Ishikawa (cell line): Measurements from ENCODE around the gene DIPK1B.

Experiments used
- CEBPB ChIP-seq: IDR thresholded peaks from 2 replicates; pipeline ENCODE4 v1.6.1; 2012
- CREB1 ChIP-seq: IDR thresholded peaks from 2 replicates; pipeline ENCODE4 v1.6.1; 2012; ENCODE audit warnings: low read depth
- EGR1 ChIP-seq: IDR thresholded peaks from 2 replicates; pipeline ENCODE4 v1.6.1; 2012
- EP300 ChIP-seq: IDR thresholded peaks from 2 replicates; pipeline ENCODE4 v1.6.1; 2012; ENCODE audit warnings: borderline replicate concordance
- FOXM1 ChIP-seq: IDR thresholded peaks from 2 replicates; pipeline ENCODE4 v1.6.1; 2012; ENCODE audit warnings: low read depth, borderline replicate concordance
- MAX ChIP-seq: IDR thresholded peaks from 2 replicates; pipeline ENCODE4 v1.6.1; 2012
- NFIC ChIP-seq: IDR thresholded peaks from 2 replicates; pipeline ENCODE4 v1.6.1; 2012
- RAD21 ChIP-seq: IDR thresholded peaks from 2 replicates; pipeline ENCODE4 v1.6.1; 2012; ENCODE audit warnings: low read depth
- TAF1 ChIP-seq: IDR thresholded peaks from 2 replicates; pipeline ENCODE4 v1.6.1; 2012; ENCODE audit warnings: low read depth, mild to moderate bottlenecking
- TCF12 ChIP-seq: IDR thresholded peaks from 2 replicates; pipeline ENCODE4 v1.6.1; 2012; ENCODE audit warnings: low read depth
- TEAD4 ChIP-seq: IDR thresholded peaks from 2 replicates; pipeline ENCODE4 v1.6.1; 2012
- YY1 ChIP-seq: IDR thresholded peaks from 2 replicates; pipeline ENCODE4 v1.6.1; 2012; ENCODE audit warnings: low read depth
- ZBTB7A ChIP-seq: IDR thresholded peaks from 2 replicates; pipeline ENCODE4 v1.6.1; 2012; ENCODE audit warnings: low read depth
- TF ChIP-seq, protein P1 (sequence below): IDR thresholded peaks from 2 replicates; pipeline ENCODE4 v1.6.1; 2012; ENCODE audit warnings: low read depth, mild to moderate bottlenecking
- TF ChIP-seq, protein P2 (sequence below): IDR thresholded peaks from 2 replicates; pipeline ENCODE4 v1.6.1; 2012

The DIPK1B gene

GRCh38 chr9:136683173-136683745 lies 29.1 kb upstream of the DIPK1B start:
- TF ChIP-seq MAX = no peak
- TF ChIP-seq CEBPB = no peak
- TF ChIP-seq, protein P1, sequence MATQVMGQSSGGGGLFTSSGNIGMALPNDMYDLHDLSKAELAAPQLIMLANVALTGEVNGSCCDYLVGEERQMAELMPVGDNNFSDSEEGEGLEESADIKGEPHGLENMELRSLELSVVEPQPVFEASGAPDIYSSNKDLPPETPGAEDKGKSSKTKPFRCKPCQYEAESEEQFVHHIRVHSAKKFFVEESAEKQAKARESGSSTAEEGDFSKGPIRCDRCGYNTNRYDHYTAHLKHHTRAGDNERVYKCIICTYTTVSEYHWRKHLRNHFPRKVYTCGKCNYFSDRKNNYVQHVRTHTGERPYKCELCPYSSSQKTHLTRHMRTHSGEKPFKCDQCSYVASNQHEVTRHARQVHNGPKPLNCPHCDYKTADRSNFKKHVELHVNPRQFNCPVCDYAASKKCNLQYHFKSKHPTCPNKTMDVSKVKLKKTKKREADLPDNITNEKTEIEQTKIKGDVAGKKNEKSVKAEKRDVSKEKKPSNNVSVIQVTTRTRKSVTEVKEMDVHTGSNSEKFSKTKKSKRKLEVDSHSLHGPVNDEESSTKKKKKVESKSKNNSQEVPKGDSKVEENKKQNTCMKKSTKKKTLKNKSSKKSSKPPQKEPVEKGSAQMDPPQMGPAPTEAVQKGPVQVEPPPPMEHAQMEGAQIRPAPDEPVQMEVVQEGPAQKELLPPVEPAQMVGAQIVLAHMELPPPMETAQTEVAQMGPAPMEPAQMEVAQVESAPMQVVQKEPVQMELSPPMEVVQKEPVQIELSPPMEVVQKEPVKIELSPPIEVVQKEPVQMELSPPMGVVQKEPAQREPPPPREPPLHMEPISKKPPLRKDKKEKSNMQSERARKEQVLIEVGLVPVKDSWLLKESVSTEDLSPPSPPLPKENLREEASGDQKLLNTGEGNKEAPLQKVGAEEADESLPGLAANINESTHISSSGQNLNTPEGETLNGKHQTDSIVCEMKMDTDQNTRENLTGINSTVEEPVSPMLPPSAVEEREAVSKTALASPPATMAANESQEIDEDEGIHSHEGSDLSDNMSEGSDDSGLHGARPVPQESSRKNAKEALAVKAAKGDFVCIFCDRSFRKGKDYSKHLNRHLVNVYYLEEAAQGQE = no peak
- TF ChIP-seq ZBTB7A = no peak
- TF ChIP-seq NFIC = no peak
- no peak for TF ChIP-seq EGR1
- no peak for TF ChIP-seq CREB1
- no peak for TF ChIP-seq TEAD4
- no peak for TF ChIP-seq TAF1
- no peak for TF ChIP-seq TCF12
- TF ChIP-seq, protein P2, sequence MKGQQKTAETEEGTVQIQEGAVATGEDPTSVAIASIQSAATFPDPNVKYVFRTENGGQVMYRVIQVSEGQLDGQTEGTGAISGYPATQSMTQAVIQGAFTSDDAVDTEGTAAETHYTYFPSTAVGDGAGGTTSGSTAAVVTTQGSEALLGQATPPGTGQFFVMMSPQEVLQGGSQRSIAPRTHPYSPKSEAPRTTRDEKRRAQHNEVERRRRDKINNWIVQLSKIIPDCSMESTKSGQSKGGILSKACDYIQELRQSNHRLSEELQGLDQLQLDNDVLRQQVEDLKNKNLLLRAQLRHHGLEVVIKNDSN = no peak
- no peak for TF ChIP-seq EP300

DNA sequence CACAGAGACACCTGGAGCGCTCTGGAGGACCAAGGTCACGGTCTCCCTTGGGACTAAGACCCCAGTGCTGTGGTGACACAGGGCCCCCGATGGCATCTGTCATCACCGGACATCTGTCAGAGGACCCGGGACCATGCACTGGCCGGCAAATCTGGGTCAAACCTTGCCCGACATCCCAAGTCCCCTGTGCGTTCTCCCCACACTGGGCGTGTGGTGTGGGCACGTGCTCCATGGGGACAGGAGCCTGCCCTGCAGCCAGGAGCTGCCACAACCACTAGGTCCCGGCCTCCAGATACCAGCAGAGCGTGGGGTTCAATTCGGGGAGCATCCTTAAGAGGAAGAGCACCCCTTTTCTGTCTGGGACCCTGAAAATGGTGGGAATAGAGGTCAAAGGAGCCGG lies 28.6 kb upstream of the DIPK1B start:
- TF ChIP-seq TAF1 (no peak), EGR1 (no peak), TEAD4 (no peak), YY1 (no peak), FOXM1 (no peak)
- TF ChIP-seq, protein P2 = no peak

DNA sequence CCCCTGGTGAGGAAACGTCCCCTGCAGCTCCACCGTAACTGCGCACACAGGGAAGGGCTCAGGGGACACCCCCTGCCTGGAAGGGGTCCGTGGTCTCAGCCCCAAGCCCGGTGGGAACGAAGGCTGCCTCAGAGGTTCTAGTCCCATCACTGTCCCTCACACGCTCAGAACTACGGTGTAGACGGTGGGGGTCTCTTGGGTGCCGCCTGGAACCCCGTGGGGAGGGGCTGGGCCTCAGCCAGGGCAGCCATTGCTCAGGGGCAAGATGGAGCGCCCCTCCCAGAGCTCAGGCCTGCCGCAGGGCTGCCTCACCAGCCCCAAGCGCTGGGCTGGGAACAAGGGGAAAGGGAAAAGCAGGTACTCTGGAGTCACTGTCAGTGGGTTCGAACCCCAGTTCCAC lies 28.0 kb upstream of the DIPK1B start:
- TF ChIP-seq, protein P2 = no peak
- TF ChIP-seq RAD21 (no peak), MAX (no peak), TAF1 (no peak), CREB1 (no peak), CEBPB (no peak), TCF12 (no peak), EP300 (no peak), YY1 (no peak), TEAD4 (no peak), ZBTB7A (no peak), FOXM1 (no peak), NFIC (no peak), EGR1 (no peak)
- TF ChIP-seq, protein P1 = no peak

DNA sequence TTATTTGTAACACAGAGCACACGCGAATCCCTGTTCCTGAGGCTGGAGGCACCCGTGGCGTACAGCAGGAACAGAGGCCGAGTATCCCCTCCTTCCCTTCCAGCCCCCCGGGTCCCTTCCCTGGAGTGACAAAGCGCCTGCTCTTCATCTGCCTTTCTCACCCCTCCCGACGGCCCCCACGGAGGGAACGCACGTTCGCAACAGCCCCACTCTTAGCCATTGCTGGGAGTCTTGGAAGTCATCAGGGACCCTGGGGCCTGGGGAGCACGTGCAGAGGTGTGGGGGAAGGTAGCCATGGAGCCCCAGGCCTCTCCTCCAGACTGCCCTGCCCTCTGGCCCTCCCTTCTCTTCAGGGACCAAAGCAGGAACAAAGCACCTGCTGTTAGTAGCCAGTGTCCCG lies 27.6 kb upstream of the DIPK1B start:
- TF ChIP-seq TAF1 (no peak), MAX (no peak), ZBTB7A (no peak), FOXM1 (no peak), NFIC (no peak), TEAD4 (no peak), TCF12 (no peak), EP300 (no peak), CREB1 (no peak), RAD21 (no peak), EGR1 (no peak), YY1 (no peak), CEBPB (no peak)
- TF ChIP-seq, protein P2 = no peak
- TF ChIP-seq, protein P1 = no peak
